Activated B cell treated with CpG ODN at 0.5 μM for 24 hours (primary cell): ENCODE results near the gene IGFL1. TPM values are rescaled to one million over a fixed set of nuclear protein-coding genes. Genes with fewer than 3 reads are reported as not detected.

Experiments used
- ATAC-seq: fragments of 200-7000 bp; cut with Tn5 transposase; one replicate; pipeline ENCODE4 v1.10.0; 2021; ENCODE audit warnings: low read depth, mild to moderate bottlenecking, moderate library complexity
- CTCF ChIA-PET: fragments of 350-600 bp; sonication (Branson Sonifier 250); formaldehyde crosslinking; loops from one replicate; lab custom pipeline; 2021; ENCODE audit warnings: antibody characterized with exemption; lab: Charles Lee
- POLR2A ChIA-PET: fragments of 350-600 bp; sonication (Branson Sonifier 250); formaldehyde crosslinking; loops from one replicate; lab custom pipeline; 2021; ENCODE audit warnings: antibody characterized with exemption; lab: Charles Lee
- DNase-seq: peaks from one replicate; pipeline ENCODE4 v3.0.0; 2022
- H3K27ac Mint-ChIP-seq: one replicate; pipeline ENCODE4 v1.8.0; 2020; ENCODE audit warnings: mixed read lengths
- H3K27me3 Mint-ChIP-seq: one replicate; pipeline ENCODE4 v1.8.0; 2021; ENCODE audit warnings: mixed read lengths
- H3K36me3 Mint-ChIP-seq: one replicate; pipeline ENCODE4 v1.8.0; 2021; ENCODE audit warnings: low read depth, mixed read lengths
- H3K4me1 Mint-ChIP-seq: one replicate; pipeline ENCODE4 v1.8.0; 2021; ENCODE audit warnings: mixed read lengths
- H3K4me3 Mint-ChIP-seq: one replicate; pipeline ENCODE4 v1.8.0; 2020; ENCODE audit warnings: mild to moderate bottlenecking, mixed read lengths
- H3K9me3 Mint-ChIP-seq: one replicate; pipeline ENCODE4 v1.8.0; 2020; ENCODE audit warnings: mixed read lengths
- intact Hi-C: fragments of 100-400 bp; cut with micrococcal nuclease; formaldehyde crosslinking; loops from one replicate; pipeline ENCODE4 v1.15.1; 2024
- total RNA-seq: library from RNA; stranded (reverse); gene quantifications from 2 replicates; pipeline ENCODE4 v1.2.3, GENCODE V29; 2022
- TF ChIP-seq, protein P1 (sequence below): fragments of 200-600 bp; IDR thresholded peaks from one replicate; pipeline ENCODE4 v1.8.0; 2022; ENCODE audit warnings: antibody characterized with exemption, mild to moderate bottlenecking

Gene IGFL1
- total RNA-seq, 1 donor from 2014 or later = not detected

DNA sequence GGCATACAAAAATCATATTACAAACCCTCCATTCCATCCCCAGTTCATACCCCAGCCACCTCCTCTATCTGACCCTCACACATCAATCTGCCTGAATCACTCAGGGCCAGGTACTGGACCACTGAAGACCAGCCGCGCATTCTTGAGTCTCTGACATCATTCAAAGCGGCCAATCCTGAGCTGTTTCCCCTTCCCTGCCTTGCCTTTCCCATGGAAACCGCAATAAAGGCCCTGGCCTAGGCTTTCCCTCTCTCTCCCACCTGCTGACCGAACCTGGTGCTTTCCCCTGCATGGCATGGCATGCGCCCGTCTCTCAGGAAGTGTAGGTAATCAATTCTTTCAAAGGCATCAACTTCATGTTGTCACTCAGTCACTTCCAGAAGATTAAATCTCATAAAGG, 49.6 kb downstream of the IGFL1 start:
- Mint-ChIP-seq H3K27ac (no peak overlapping the region), H3K9me3 (no peaks in the 10 kb centered on the region), H3K4me3 (no peak overlapping the region), H3K36me3 (no peaks in the 10 kb centered on the region), H3K4me1 (no peaks in the 10 kb centered on the region), H3K27me3 (peaks cover 26% of the 10 kb centered on the region)
- intact Hi-C loops = no loop called here
- DNase-seq (no peak), ATAC-seq (no peak)
- ChIA-PET POLR2A (no interaction called here), CTCF (interaction anchor here (2.9 kb wide), 1 partner anchor 208 kb away, joined by 13 read pairs; no protein-coding TSS in a partner anchor)
- TF ChIP-seq, protein P1, sequence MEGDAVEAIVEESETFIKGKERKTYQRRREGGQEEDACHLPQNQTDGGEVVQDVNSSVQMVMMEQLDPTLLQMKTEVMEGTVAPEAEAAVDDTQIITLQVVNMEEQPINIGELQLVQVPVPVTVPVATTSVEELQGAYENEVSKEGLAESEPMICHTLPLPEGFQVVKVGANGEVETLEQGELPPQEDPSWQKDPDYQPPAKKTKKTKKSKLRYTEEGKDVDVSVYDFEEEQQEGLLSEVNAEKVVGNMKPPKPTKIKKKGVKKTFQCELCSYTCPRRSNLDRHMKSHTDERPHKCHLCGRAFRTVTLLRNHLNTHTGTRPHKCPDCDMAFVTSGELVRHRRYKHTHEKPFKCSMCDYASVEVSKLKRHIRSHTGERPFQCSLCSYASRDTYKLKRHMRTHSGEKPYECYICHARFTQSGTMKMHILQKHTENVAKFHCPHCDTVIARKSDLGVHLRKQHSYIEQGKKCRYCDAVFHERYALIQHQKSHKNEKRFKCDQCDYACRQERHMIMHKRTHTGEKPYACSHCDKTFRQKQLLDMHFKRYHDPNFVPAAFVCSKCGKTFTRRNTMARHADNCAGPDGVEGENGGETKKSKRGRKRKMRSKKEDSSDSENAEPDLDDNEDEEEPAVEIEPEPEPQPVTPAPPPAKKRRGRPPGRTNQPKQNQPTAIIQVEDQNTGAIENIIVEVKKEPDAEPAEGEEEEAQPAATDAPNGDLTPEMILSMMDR = no peak

Other genes starting within 250 kb of the IGFL1 start
- gene CCDC61, start 234.3 kb upstream of the IGFL1 start, total RNA-seq = 24.9 and 26.9 TPM in 2 replicates
- gene PGLYRP1, start 206.7 kb upstream of the IGFL1 start, total RNA-seq = not detected in 2 replicates
- not detected in 2 replicates for gene IGFL4, start 188.7 kb upstream of the IGFL1 start, total RNA-seq
- not detected in 2 replicates for gene IGFL3, start 105.1 kb upstream of the IGFL1 start, total RNA-seq
- not detected in 2 replicates for gene IGFL2, start 81.5 kb upstream of the IGFL1 start, total RNA-seq
- not detected in 2 replicates for gene HIF3A, start 67.3 kb downstream of the IGFL1 start, total RNA-seq
- 49.1 and 57.7 TPM in 2 replicates for gene PPP5C, start 117.3 kb downstream of the IGFL1 start, total RNA-seq
- not detected in 2 replicates for gene CCDC8, start 183.8 kb downstream of the IGFL1 start, total RNA-seq
- not detected in 2 replicates for gene PNMA8C, start 199.2 kb downstream of the IGFL1 start, total RNA-seq
- gene PNMA8A, start 241.8 kb downstream of the IGFL1 start, total RNA-seq = not detected in 2 replicates